GM12878 (cell line): Measurements from ENCODE around the gene EXD3. TPM values are rescaled to one million over a fixed set of nuclear protein-coding genes. Genes with fewer than 3 reads are reported as not detected.

ENCODE experiments used
- ATAC-seq: fragments of 200-7000 bp; cut with Tn5 transposase; 3 replicates; pipeline ENCODE4 v1.9.1; 2020; ENCODE audit warnings: mild to moderate bottlenecking, moderate library complexity
- BruUV-seq: library from RNA; stranded (reverse); fragments of 400-500 nt; replicated peaks from 2 replicates; lab custom pipeline; 2021; lab: Mats Ljungman, UMichigan
- CTCF ChIA-PET: fragments of 300-600 bp; sonication (Branson Sonifier 250); formaldehyde crosslinking; extraction: SDS; loops from one replicate; lab custom pipeline; 2021; ENCODE audit warnings: inconsistent platforms; lab: Yijun Ruan, JAX
- POLR2A ChIA-PET: fragments of 350-600 bp; formaldehyde crosslinking; extraction: SDS; loops from one replicate; lab custom pipeline; 2021; ENCODE audit warnings: inconsistent platforms; lab: Charles Lee
- RAD21 ChIA-PET: fragments of 300-600 bp; sonication (Branson Sonifier 250); formaldehyde crosslinking; loops from one replicate; lab custom pipeline; 2023; ENCODE audit warnings: antibody characterized with exemption; ENCODE audit not compliant: unreplicated experiment; lab: Charles Lee
- SMC1A ChIA-PET: fragments of 300-600 bp; sonication (Branson Sonifier 250); formaldehyde crosslinking; loops from one replicate; lab custom pipeline; 2023; ENCODE audit not compliant: unreplicated experiment, uncharacterized antibody; lab: Charles Lee
- DNase-seq: peaks from one replicate; pipeline ENCODE4 v3.0.0-alpha.2; 2011; ENCODE audit warnings: low read depth, low spot score
- FAIRE-seq: peaks from 3 replicates; lab custom pipeline; 2011; peaks lifted over from hg19 to GRCh38; lab: Jason Lieb, UNC
- H2AFZ ChIP-seq: 2 replicates; pipeline ENCODE4 v1.6.0; 2011; ENCODE audit warnings: low read depth, low read length, control low read depth; ENCODE audit not compliant: control insufficient read depth
- H3K27ac ChIP-seq: 2 replicates; pipeline ENCODE4 v1.5.1; 2011; ENCODE audit warnings: control low read depth; ENCODE audit not compliant: control insufficient read depth, insufficient read depth
- H3K27me3 ChIP-seq, 2 experiments: replicated peaks in 1 of 2; 2 replicates each; pipeline versions ENCODE4 v1.6.0 to v1.6.1; 2011; ENCODE audit warnings: low read length in 1 of 2; ENCODE audit not compliant: control insufficient read depth in 2 of 2, insufficient read depth in 2 of 2
- H3K36me3 ChIP-seq, 2 experiments: 2 replicates each; pipeline ENCODE4 v1.5.1; 2011; ENCODE audit warnings: low read length in 1 of 2; ENCODE audit not compliant: control insufficient read depth in 2 of 2, insufficient read depth in 2 of 2
- H3K4me1 ChIP-seq: 2 replicates; pipeline ENCODE4 v1.6.1; 2011; ENCODE audit warnings: mild to moderate bottlenecking, low read length, moderate library complexity, mixed read lengths; ENCODE audit not compliant: control insufficient read depth, insufficient read depth
- H3K4me2 ChIP-seq: 2 replicates; pipeline ENCODE4 v1.6.0; 2011; ENCODE audit warnings: control low read depth; ENCODE audit not compliant: control insufficient read depth, insufficient read depth
- H3K4me3 ChIP-seq: fragments of 200-600 bp; sonication (generic); 2 replicates; pipeline ENCODE4 v1.5.1; 2016
- H3K79me2 ChIP-seq: 2 replicates; pipeline ENCODE4 v1.6.0; 2011; ENCODE audit warnings: low read length; ENCODE audit not compliant: control insufficient read depth, insufficient read depth
- H3K9ac ChIP-seq: 2 replicates; pipeline ENCODE4 v1.8.0; 2011; ENCODE audit warnings: low read length, control low read depth, mixed read lengths; ENCODE audit not compliant: control insufficient read depth, insufficient read depth
- H3K9me3 ChIP-seq: replicated peaks from 3 replicates; pipeline ENCODE4 v1.5.1; 2011; ENCODE audit warnings: mild to moderate bottlenecking, low read length; ENCODE audit not compliant: control insufficient read depth, insufficient read depth
- H4K20me1 ChIP-seq: 2 replicates; pipeline ENCODE4 v1.6.0; 2011; ENCODE audit not compliant: control insufficient read depth, insufficient read depth
- E2F4 ChIP-seq: IDR thresholded peaks from 2 replicates; pipeline ENCODE4 v1.6.1; 2012; ENCODE audit warnings: low read depth, low read length, improper control_type of control experiment
- EZH2 ChIP-seq: IDR thresholded peaks from 2 replicates; pipeline ENCODE4 v1.6.1; 2012; ENCODE audit warnings: low read depth, mild to moderate bottlenecking, control low read depth, inconsistent platforms, low read length, borderline replicate concordance; ENCODE audit not compliant: control insufficient read depth
- HDAC2 ChIP-seq: fragments of 200-600 bp; sonication (generic); IDR thresholded peaks from 2 replicates; pipeline ENCODE4 v1.6.1; 2017
- KLF5 ChIP-seq: fragments of 450-650 bp; IDR thresholded peaks from 2 replicates; pipeline ENCODE4 v1.6.1; 2014; ENCODE audit warnings: mild to moderate bottlenecking; ENCODE audit not compliant: partially characterized antibody
- PKNOX1 ChIP-seq: fragments of 450-650 bp; IDR thresholded peaks from 2 replicates; pipeline ENCODE4 v1.6.1; 2016; ENCODE audit warnings: mild to moderate bottlenecking
- POLR2AphosphoS5 ChIP-seq: IDR thresholded peaks from 2 replicates; pipeline ENCODE4 v1.6.1; 2011; ENCODE audit warnings: mild to moderate bottlenecking, low read length, inconsistent platforms
- RBBP5 ChIP-seq: fragments of 200-600 bp; sonication (generic); conservative IDR thresholded peaks from 2 replicates; pipeline ENCODE4 v1.6.1; 2016
- SIN3A ChIP-seq: IDR thresholded peaks from 2 replicates; pipeline ENCODE4 v1.6.1; 2012; ENCODE audit warnings: low read depth, low read length, improper control_type of control experiment
- SIX5 ChIP-seq: IDR thresholded peaks from 2 replicates; pipeline ENCODE4 v1.6.1; 2011; ENCODE audit warnings: mild to moderate bottlenecking, low read depth, low read length, moderate library complexity; ENCODE audit not compliant: severe bottlenecking
- SKIL ChIP-seq: fragments of 450-650 bp; IDR thresholded peaks from 2 replicates; pipeline ENCODE4 v1.6.1; 2017; ENCODE audit warnings: mild to moderate bottlenecking, low read depth, inconsistent platforms; ENCODE audit not compliant: poor library complexity, severe bottlenecking
- TAF1 ChIP-seq: IDR thresholded peaks from 2 replicates; pipeline ENCODE4 v1.6.1; 2011; ENCODE audit warnings: mild to moderate bottlenecking, low read depth, low read length, borderline replicate concordance
- WGBS: methylation state at CpG from one replicate; pipeline ENCODE4 v1.1.6; 2016; ENCODE audit warnings: low lambda C conversion rate; ENCODE audit not compliant: insufficient replicate concordance, insufficient coverage; ENCODE audit errors: missing lambda C conversion rate; 5-methylcytosine and 5-hydroxymethylcytosine counted together
- in situ Hi-C: fragments of 300-500 bp; cut with MboI; formaldehyde crosslinking; loops from 9 replicates; pipeline ENCODE4 v1.14.3; 2018; ENCODE audit warnings: mixed read lengths
- intact Hi-C: fragments of 100-400 bp; cut with micrococcal nuclease; formaldehyde crosslinking; loops from one replicate; pipeline ENCODE4 v1.14.2; 2022; ENCODE audit not compliant: unreplicated experiment
- polyA plus RNA-seq, 11 experiments: library from polyadenylated mRNA; depleted of rRNA in 4 of 11; unstranded in 6 of 11; stranded (reverse) in 5 of 11; fragments of >200 nt; fragmentation: Nextera tagmentation in 4 of 11; fragmentation: Illumina TruSeq in 1 of 11; extraction: Ambion mirVana in 4 of 11; extraction: Trizol in 1 of 11; gene quantifications; 1 replicate in 1 of 11; 2 replicates in 10 of 11; pipeline versions ENCODE4 v1.2.1 to v1.2.3, GENCODE V29; 2011 to 2016; ENCODE audit warnings: inconsistent platforms in 2 of 11, missing spikeins in 2 of 11, low read depth in 1 of 11
- total RNA-seq, 4 experiments: library from RNA; depleted of rRNA in 3 of 4; stranded (reverse); fragments of >200 nt in 3 of 4; fragmentation: Illumina TruSeq in 1 of 4; extraction: Trizol in 1 of 4; gene quantifications; 2 replicates each; pipeline versions ENCODE4 v1.2.1 to v1.2.3, GENCODE V29; 2013 to 2021

Gene EXD3
- total and polyA plus RNA-seq, 10 of the 15 experiments (the other 5 are each of a cell fraction or from before 2014, with no cell fraction given) = 0.21 to 7.1 (median 3.6) TPM

- H3K27me3 ChIP-seq = no peaks in the 10 kb centered on the region
- H3K9ac ChIP-seq = no peak overlapping the region
- in situ Hi-C loops (no loop called here), intact Hi-C loops (no loop called here)
- no peak overlapping the region for H3K4me2 ChIP-seq
- ChIA-PET POLR2A (no interaction called here), SMC1A (no interaction called here), RAD21 (no interaction called here), CTCF (no interaction called here)
- H4K20me1 ChIP-seq = no peaks in the 10 kb centered on the region
- 70% methylated on average over 21 of the region's 26 CpGs for WGBS
- H3K4me3 ChIP-seq = no peak overlapping the region
- H3K9me3 ChIP-seq = no peaks in the 10 kb centered on the region
- no TSS peak for BruUV-seq
- DNase-seq (no peak), FAIRE-seq (no peak), ATAC-seq (no peak)
- H3K27ac ChIP-seq = no peak overlapping the region
- H2AFZ ChIP-seq = no peak overlapping the region
- no peaks in the 10 kb centered on the region for H3K36me3 ChIP-seq
- H3K4me1 ChIP-seq = no peaks in the 10 kb centered on the region
- TF ChIP-seq POLR2AphosphoS5 (no peak), SIN3A (no peak), HDAC2 (no peak), SKIL (no peak), KLF5 (no peak), E2F4 (no peak), TAF1 (no peak), SIX5 (no peak), RBBP5 (no peak), EZH2 (no peak), PKNOX1 (no peak)
- H3K79me2 ChIP-seq = no peaks in the 10 kb centered on the region
Measured at GRCh38 chr9:137385061-137385655, 37.8 kb downstream of the EXD3 start.
